Loucy (cell line): ENCODE data around the gene CSH2.

ENCODE experiments used
- H2AFZ ChIP-seq: fragments of 200-600 bp; sonication (generic); 2 replicates; pipeline ENCODE4 v1.6.0; 2016; ENCODE audit warnings: antibody characterized with exemption, mild to moderate bottlenecking, low read length, moderate library complexity
- H3F3A ChIP-seq: fragments of 200-600 bp; 2 replicates; pipeline ENCODE4 v1.6.0; 2016; ENCODE audit warnings: antibody characterized with exemption, low read depth, mild to moderate bottlenecking
- H3K27me3 ChIP-seq: fragments of 200-600 bp; sonication (generic); 2 replicates; pipeline ENCODE4 v1.6.1; 2014; ENCODE audit warnings: low read length, mild to moderate bottlenecking; ENCODE audit not compliant: insufficient read depth, poor library complexity, severe bottlenecking
- H3K36me3 ChIP-seq: fragments of 200-600 bp; sonication (generic); 2 replicates; pipeline ENCODE4 v1.6.1; 2016; ENCODE audit warnings: low read length; ENCODE audit not compliant: insufficient read depth
- H3K4me1 ChIP-seq: fragments of 200-600 bp; sonication (generic); 2 replicates; pipeline ENCODE4 v1.5.1; 2014; ENCODE audit warnings: low read length, mild to moderate bottlenecking; ENCODE audit not compliant: insufficient read depth, poor library complexity, severe bottlenecking
- H3K4me2 ChIP-seq: fragments of 200-600 bp; sonication (generic); 2 replicates; pipeline ENCODE4 v1.6.0; 2014; ENCODE audit warnings: antibody characterized with exemption, low read length, low read depth, mild to moderate bottlenecking; ENCODE audit not compliant: poor library complexity, severe bottlenecking
- H3K4me3 ChIP-seq: fragments of 200-600 bp; sonication (generic); 2 replicates; pipeline ENCODE4 v1.5.1; 2014; ENCODE audit warnings: low read length, mild to moderate bottlenecking, mixed read lengths; ENCODE audit not compliant: poor library complexity, severe bottlenecking
- H3K79me2 ChIP-seq: fragments of 200-600 bp; sonication (generic); 2 replicates; pipeline ENCODE4 v1.6.1; 2014; ENCODE audit warnings: low read length; ENCODE audit not compliant: insufficient read depth
- H3K9ac ChIP-seq: fragments of 200-600 bp; sonication (generic); 2 replicates; pipeline ENCODE4 v1.6.0; 2014; ENCODE audit warnings: mild to moderate bottlenecking, low read depth, low read length, moderate library complexity; ENCODE audit not compliant: poor library complexity, severe bottlenecking
- H3K9me2 ChIP-seq: fragments of 200-600 bp; sonication (generic); replicated peaks from 2 replicates; pipeline ENCODE4 v1.6.1; 2016; ENCODE audit warnings: low read depth, low read length, mixed read lengths
- H3K9me3 ChIP-seq: fragments of 200-600 bp; sonication (generic); 2 replicates; pipeline ENCODE4 v1.6.1; 2014; ENCODE audit warnings: mild to moderate bottlenecking, antibody characterized with exemption, low read length, low read depth; ENCODE audit not compliant: insufficient read depth
- H4K20me1 ChIP-seq: fragments of 200-600 bp; sonication (generic); 2 replicates; pipeline ENCODE4 v1.6.0; 2014; ENCODE audit warnings: antibody characterized with exemption, low read length, mild to moderate bottlenecking; ENCODE audit not compliant: insufficient read depth, poor library complexity, severe bottlenecking
- CTCF ChIP-seq: fragments of 200-600 bp; sonication (generic); conservative IDR thresholded peaks from 2 replicates; pipeline ENCODE4 v1.5.1; 2014; ENCODE audit warnings: mild to moderate bottlenecking, antibody characterized with exemption, low read length
- EZH2phosphoT487 ChIP-seq: fragments of 200-600 bp; IDR thresholded peaks from 2 replicates; pipeline ENCODE4 v1.6.1; 2018; ENCODE audit warnings: antibody characterized with exemption, mild to moderate bottlenecking, moderate library complexity, borderline replicate concordance

CSH2 gene

GRCh38 chr17:63842540-63843386 is 30.7 kb downstream of the CSH2 start, which contains the start of gene SMARCD2:
SMARCD2 (minus strand) TSS chr17:63842685; CDS start chr17:63842674, 11 bp downstream.
- Histone ChIP-seq H2AFZ (peak within 1 kb of the TSS; percentile 86), H3K36me3 (no peaks in the 10 kb centered on the region), H3K9me3 (no peaks in the 10 kb centered on the region), H3K9me2 (no peaks in the 10 kb centered on the region), H4K20me1 (peaks cover 40% of the 10 kb centered on the region), H3K79me2 (peaks cover 49% of the 10 kb centered on the region), H3K4me3 (peak within 1 kb of the TSS; percentile 89), H3K4me2 (peak within 1 kb of the TSS; percentile 90), H3K27me3 (no peaks in the 10 kb centered on the region), H3F3A (peaks cover 10% of the 10 kb centered on the region), H3K9ac (peak within 1 kb of the TSS; percentile 97), H3K4me1 (peaks cover 46% of the 10 kb centered on the region)
- TF ChIP-seq EZH2phosphoT487 (no peak), CTCF (no peak)

- Histone ChIP-seq H3K9me2 (no peaks in the 10 kb centered on the region), H3K36me3 (peaks cover under 1% of the 10 kb centered on the region; the same call in 1 of the 2 replicates), H4K20me1 (peaks cover 40% of the 10 kb centered on the region), H3K4me1 (peaks cover 46% of the 10 kb centered on the region), H3K27me3 (no peaks in the 10 kb centered on the region), H3K4me3 (peak overlapping the region; percentile 89), H3K4me2 (peak overlapping the region; percentile 85), H3K9ac (peak overlapping the region; percentile 97), H2AFZ (peak overlapping the region; percentile 20; the same call in 1 of the 2 replicates), H3K79me2 (peaks cover 55% of the 10 kb centered on the region), H3F3A (peaks cover 10% of the 10 kb centered on the region), H3K9me3 (no peaks in the 10 kb centered on the region)
- TF ChIP-seq CTCF, result no peak
- no peak for TF ChIP-seq EZH2phosphoT487
Measured at GRCh38 chr17:63842173-63842539, 31.3 kb downstream of the CSH2 start.

GRCh38 chr17:63841350-63842172 is 31.9 kb downstream of the CSH2 start:
- peak overlapping the region; percentile 89 for H3K4me3 ChIP-seq
- H3K79me2 ChIP-seq, result peaks cover 61% of the 10 kb centered on the region
- H3K9me2 ChIP-seq, result no peaks in the 10 kb centered on the region
- peaks cover 6% of the 10 kb centered on the region; the same call in 1 of the 2 replicates for H3K36me3 ChIP-seq
- H4K20me1 ChIP-seq, result peaks cover 40% of the 10 kb centered on the region
- peak overlapping the region; percentile 20; the same call in 1 of the 2 replicates for H2AFZ ChIP-seq
- H3F3A ChIP-seq, result peaks cover 10% of the 10 kb centered on the region
- peaks cover 46% of the 10 kb centered on the region for H3K4me1 ChIP-seq
- peak overlapping the region; percentile 97 for H3K9ac ChIP-seq
- H3K9me3 ChIP-seq, result no peaks in the 10 kb centered on the region
- peak overlapping the region; percentile 85 for H3K4me2 ChIP-seq
- H3K27me3 ChIP-seq, result no peaks in the 10 kb centered on the region
- TF ChIP-seq EZH2phosphoT487 (no peak), CTCF (no peak)
